Measurements from ENCODE around the gene CUL2.
"Not testable (repeated sequence)": the region's sequence is repeated elsewhere in the genome, so short reads cannot be mapped to it uniquely, and the experiment has no call there.

DNA sequence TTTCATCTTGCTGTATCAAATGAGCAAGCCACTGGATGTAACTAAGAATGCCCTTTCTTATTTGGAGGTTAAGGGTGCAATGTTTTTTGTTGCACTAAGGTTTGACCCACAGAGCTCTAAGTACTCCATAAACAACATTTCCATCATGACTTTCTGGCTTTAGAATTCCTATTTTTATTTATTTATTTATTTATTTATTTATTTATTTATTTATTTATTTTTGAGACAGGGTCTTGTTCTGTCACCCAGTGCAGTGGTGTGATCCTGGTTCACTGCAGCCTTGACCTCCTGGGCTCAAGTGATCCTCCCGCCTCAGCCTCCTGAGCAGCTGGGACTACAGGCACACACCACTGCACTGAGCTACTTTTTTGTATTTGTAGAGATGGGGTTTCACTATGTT lies 9.9 kb downstream of the CUL2 start:
- not testable (repeated sequence) for TF ChIP-seq CTCF, POLR2A (IDR thresholded peaks at IDR 0.05)
